Activated CD4-positive, CD25-positive, alpha-beta regulatory T cell treated with anti-CD3 and anti-CD28 coated beads, Interleukin-2, amount 50 U/mL, for 24 hours (primary cell): ENCODE data around the gene KRTAP12-1.

Experiments
- ATAC-seq, 2 donors: fragments of 150-1000 bp; cut with Tn5 transposase; one replicate each; pipeline ENCODE4 v1.10.0; 2021; ENCODE audit warnings: mild to moderate bottlenecking in 1 of 2, moderate library complexity in 1 of 2

Gene KRTAP12-1

DNA sequence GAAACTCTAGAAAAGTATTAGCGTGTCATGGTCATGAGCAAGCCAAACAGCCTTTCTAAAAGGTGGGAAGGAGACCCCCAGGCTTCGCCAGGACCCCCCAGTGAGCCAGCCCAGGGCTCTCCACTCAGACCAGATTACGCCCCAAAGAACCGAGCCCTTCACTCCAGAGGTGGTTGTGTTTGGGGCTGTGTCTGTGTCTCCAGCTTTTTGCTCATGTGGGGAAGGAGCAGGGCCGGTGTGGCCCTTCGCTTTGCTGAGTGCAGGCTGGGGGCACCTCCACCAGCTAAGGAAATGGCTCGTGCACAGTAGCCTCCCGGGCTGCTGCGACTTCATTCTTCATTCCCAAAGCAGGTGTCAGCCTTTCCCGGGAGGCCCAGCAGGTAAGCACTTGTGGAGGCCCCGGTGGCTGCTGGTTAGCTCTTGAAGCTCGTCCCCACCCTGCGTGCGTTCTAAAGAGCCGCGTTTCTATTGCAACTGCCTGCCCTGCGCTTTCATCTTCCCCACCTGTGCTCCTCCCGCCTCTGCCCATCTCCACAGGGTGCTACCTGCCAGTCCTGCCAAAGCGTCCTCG is 28.9 kb upstream of the KRTAP12-1 start:
- ATAC-seq: no peak

DNA sequence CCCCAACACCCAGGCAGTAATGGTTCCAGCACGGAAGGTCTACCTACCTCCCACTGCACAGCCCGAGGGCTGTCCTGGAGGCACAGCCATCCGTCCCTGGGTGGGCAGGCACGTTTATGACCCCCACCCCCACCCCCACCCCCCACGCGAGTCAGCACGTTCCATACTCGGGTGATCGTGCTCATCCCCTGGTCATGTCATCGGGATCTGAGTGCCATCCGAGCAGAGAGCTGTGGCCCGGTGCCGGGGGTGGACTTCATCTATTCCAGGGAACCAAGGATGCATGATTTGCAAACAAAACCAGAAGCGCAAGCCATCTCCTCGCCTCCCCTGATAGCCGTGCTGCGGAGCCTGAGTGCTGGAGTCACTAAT is 28.3 kb upstream of the KRTAP12-1 start:
- ATAC-seq: no peak

DNA sequence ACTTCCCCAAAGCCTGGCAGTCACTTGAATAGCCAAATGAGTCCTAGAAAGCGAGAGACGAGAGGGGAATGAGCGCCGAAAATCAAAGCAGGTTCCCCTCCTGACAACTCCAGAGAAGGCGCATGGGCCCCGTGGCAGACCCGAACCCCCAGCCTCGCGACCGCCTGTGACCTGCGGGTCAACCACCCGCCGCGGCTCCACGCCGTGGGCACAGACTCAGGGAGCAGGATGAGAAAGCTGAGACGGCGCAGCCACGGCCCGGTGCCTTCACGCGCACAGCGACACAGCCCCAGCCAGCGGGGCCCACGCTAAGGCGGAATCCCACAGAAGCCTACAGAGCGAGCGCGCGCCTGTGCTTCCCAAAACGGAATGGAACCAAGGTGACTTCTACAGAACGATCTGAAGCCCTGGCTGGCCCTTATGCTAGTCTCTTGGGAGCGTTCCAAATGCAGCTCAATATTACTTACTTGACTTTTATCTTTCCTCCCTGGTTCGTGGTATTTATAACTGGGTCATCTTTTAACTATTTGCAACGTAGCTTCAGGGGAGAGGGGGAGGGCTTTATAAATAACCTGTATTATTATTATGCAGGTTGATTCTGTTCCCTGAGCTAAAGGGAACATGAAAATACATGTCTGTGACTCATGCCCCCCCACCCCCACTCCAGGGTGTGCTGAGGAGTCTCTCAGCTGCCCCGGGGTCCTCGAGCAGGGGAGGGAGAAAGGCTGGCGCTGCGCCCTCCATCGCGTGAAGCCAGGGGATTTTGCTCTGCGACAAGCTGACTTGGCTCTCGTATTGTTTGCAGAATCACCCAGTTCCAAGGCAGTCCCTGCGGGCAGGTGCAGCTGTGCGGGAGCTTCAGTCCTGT is 27.7 kb upstream of the KRTAP12-1 start:
- ATAC-seq: no peak

DNA sequence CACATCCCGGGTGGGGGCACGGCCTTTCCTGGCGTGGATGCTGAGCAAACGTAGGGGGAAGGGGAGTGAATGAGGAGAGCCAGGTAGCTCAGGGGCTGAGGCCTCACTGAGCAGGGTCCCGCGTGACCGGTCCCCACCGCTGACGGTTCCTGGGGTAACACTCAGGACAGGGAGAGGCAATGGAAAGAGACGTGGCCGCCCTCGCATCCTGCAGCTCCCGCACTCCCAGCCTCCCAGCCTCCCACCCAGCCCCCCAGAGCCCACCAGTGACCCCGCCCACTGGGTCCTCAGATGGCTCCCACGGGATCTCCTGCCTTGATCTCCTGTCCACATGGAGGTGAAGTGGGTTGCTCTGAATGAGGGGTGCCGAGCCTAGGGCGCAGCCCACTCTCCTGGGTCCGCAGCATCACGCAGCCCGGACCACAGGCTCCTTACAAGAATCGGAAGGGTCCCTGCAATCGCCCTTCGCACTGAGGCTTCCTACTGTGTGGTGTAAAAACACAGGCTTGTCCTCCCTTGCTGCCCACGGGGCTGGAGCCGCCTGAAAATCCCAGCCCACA is 27.0 kb upstream of the KRTAP12-1 start:
- no peak for ATAC-seq

DNA sequence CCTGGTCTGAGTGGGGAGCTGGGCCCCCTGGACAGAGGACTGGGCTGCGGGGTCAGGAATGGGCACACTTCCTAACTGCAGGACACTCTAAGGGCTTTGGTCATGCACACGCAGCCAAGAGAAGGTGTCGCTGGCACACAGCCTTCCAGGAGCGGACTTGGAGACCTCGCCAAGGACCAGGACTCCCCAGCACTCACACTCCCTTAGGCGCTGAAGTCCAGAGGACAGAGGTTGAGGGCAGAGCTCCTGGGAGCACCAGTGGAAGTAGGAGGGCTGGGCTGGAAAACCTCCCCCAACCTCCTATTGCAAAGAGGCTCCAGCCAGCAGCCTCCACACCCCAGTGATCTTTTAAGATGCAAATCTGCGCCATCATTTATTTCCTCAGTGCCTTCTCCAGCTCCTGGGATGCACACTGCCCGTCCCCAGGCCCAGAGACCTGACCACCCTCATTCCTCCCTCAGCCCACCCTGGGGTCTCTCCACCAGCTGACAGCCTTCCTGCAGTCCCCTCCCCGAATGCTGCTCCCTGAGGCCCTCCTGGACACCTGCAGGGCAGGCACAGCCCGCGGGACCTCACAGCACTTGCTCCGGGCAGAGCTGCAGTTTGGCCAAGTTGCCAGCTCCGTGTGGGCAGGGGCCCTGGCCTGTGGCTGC is 26.4 kb upstream of the KRTAP12-1 start:
- ATAC-seq: no peak

DNA sequence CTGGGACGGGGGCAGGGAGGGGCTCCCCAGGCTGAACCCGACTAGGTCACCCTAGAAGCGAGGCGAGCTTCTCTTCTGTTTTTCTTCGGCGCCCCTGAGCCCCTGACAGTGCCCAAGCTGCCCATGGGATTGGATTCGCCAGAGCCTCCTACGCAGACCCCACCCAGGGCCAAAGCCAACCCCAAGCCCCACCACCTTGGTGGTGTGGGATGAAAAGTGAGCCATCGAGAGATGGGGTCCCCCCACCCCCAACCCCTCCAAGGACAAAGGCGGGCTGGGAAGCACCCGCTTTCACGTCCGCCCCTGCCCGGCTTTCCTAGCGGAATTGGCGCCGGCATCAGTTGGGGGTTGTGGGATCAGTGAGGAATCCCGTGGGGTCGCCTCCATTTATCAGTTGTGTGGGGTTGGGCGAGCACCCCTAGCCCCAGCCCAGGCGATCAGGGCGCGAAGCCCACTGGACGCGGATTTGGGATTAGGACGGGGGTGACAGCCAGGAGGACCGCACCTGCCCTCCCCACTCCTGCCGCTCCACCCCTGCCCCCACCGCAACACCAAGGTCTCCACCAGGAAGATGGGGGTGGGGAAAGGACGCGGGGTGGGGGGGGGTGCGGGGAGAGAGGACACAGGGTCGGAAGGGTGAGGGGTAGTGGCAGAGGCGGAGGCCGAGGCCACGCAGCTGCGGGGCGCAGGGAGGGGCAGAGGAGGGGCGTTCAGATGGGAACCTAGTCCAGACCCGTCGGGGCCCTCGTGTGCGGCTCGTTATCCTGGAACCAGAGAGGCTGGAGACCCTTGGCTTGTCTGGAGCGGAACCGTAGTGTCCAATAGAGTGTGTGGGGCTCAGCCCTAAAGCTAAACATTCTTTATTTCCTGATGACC is 25.0 kb upstream of the KRTAP12-1 start:
- ATAC-seq: no peak

DNA sequence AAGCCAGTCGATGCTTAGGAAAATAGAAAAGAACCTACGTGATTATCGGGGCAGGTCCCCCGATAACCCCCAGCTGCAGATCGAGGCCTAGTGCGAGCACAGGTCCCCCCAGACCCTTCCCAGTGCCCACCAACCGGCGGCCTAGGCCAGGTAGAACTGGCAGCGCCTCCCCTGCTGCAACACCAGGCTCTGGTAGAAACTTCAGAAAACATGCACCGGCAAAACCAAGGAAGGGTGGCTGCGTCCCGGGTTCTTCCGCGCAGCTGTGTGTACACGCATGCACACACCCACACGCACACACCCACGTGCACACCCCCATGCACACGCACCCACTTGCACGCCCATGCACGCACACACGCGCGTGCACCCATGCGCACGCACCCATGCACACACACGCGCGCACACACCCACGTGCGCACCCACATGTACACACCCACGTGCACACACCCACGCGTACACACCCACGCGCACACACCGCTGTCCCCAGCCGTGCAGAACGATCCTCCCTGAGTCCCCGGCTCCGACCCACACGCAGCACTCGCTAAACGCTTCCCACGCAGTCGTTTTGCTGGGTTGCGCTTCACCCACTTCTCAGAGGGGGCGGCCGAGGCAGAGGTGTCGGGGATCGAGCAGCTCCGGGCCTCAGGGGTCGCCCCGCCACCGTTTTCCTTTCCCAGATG is 24.2 kb upstream of the KRTAP12-1 start:
- ATAC-seq: no peak

DNA sequence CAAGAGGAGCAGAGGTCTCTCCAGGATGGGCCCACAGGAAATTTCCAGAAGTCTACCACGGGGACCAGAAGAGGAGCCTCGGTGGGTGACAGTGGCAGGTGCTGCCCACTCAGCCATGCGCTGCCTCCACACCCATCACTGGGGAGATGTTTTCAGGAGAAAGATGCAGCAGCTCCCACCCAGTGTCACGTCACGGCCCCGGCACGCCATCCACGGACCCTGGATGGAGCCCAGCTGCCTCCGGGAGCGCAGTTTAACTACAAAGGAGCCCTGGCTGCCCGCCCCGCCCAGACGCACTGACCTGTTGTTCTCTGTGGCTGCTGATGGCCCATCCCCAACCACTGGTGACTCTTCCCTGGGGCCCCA is 22.7 kb upstream of the KRTAP12-1 start:
- no peak for ATAC-seq

DNA sequence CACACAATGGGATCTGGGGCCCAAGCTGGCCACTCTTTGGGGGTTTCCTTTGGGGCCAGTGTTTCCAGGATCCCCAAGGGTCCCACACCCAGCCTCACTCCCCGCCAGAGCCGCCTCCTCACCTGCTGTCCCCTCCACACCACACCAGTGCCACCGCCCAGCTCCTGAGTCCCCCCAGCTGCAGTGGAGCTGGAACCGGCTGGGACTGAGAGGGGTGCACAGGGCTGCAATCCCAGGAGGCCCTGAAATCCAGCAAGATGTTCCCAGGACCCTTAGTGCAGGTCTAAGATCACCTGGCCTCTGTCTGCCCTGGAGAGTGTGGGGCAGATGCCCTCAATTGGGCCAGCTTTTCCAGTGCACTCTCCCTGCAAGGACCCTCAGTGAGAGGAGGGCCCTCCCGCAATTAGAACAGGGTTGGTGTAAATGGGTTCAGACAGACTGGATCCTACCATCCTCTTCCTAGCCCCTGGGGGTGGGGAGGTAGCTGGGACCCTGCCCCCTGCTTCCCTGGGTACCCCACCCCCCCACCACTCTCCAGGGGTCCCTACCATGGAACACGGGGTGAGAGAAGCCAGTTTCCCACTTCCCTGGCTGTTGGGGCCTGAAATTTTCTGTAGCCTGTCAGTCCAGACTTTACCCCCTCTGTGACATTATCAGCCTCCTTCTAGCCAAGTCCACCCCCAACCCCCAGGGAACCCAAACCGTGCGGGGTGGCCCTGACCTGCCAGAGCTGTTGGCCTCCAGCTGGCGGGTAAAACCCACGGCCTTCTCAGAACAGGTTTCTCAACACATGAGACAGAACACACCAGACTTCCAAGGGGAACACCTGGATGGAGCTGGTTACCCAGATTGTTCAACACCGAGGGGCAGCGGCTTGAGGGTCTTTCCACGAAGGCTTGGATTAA is 22.0 kb upstream of the KRTAP12-1 start:
- no peak for ATAC-seq

DNA sequence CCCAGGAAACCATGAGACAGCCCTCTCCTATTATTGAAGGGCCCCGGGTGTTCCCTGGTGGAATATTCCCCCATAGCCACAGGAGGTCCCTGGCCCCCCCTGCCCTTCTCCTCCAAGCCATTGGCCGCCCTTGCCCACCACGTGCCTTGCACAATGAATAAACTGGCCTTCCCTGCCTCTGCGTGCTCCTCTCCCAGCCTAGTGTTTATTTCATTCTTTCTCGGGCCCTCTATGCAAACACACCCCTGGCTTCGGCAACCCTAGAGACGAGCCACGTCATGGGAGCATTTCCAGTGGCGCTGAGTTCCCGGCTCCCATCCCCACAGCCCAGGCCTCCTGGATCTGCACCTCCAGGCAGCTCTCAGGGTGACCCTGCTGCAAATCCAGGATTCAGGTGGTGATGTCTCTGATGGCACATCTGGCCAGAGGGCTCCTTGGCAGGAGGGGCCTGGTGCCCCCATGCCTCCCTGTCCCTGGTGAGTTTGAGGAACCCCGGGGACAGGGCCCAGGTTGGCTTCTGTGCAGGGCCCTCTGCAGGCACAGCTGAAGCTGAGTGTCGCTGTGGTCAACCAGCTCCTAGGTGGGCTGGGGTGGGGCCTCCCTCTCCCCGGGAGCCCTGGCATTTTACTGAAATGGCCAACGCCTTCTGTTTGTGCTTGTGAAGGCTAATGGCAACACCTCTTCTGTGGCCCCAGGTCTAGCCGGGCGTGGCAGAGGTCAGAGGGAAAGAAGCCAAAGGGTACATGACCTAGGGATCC is 21.2 kb upstream of the KRTAP12-1 start:
- ATAC-seq: no peak

DNA sequence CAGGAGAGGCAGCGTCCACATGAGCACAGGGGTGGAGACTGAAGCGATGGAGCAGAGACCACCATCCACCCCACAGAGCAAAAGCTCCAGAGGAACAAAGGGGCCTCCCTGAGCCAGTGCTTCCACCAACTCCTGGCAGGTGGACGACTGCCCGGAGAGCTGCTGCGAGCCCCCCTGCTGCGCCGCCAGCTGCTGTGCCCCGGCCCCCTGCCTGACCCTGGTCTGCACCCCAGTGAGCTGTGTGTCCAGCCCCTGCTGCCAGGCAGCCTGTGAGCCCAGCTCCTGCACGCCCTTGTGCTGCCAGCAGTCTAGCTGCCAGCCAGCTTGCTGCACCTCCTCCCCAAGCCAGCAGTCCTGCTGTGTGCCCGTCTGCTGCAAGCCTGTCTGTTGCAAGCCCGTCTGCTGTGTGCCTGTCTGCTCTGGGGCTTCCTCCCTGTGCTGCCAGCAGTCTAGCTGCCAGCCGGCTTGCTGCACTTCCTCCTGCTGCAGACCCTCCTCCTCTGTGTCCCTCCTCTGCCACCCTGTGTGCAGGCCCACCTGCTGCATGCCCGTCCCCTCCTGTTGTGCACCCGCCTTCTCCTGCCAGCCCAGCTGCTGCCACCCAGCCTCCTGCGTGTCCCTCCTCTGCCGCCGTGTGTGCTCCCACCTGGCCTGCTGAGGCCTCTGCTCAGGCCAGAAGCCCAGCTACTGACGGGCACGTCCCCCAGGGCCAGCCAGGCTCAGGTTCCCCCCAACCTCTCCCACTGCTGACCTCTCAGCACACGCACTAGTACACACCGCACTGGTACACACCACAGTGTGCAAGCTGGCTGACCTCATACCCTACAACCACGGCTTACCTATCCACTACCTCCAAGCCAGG is 20.4 kb upstream of the KRTAP12-1 start:
- no peak for ATAC-seq

DNA sequence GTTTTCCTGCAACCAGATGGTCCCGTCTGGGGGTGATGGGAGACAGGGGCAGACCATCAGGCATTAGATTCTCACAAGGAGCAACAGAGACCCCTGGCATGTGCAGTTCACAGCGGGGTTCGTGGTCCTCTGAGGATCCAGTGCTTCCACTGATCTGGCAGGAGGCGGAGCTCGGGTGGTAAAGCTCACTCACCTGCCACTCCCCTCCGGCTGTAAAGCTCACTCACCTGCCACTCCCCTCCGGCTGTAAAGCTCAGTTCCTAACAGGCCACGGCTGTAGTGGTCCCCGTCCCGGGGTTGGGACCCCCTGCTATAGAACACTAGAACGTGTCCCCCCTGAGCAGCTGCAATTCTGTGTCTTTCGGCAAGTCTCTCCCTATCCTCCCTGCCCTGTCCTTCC is 19.6 kb upstream of the KRTAP12-1 start:
- no peak for ATAC-seq

DNA sequence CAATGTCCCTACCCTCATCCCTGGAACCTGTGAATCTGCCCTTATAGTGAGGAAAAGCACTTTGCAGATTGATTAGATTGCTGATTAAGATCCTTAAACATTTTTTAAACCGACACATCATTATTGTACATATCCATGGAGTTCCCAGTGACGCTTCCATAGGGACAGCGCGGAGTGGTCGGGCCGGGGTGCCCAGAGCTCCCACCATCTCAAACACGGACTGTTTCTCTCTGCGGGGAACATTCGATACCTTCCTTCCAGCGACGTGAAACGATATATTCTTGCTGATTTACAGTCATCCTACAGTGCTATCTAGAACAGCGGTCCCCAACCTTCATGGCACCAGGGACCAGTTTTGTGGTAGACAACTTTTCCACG is 19.0 kb upstream of the KRTAP12-1 start:
- ATAC-seq: no peak

DNA sequence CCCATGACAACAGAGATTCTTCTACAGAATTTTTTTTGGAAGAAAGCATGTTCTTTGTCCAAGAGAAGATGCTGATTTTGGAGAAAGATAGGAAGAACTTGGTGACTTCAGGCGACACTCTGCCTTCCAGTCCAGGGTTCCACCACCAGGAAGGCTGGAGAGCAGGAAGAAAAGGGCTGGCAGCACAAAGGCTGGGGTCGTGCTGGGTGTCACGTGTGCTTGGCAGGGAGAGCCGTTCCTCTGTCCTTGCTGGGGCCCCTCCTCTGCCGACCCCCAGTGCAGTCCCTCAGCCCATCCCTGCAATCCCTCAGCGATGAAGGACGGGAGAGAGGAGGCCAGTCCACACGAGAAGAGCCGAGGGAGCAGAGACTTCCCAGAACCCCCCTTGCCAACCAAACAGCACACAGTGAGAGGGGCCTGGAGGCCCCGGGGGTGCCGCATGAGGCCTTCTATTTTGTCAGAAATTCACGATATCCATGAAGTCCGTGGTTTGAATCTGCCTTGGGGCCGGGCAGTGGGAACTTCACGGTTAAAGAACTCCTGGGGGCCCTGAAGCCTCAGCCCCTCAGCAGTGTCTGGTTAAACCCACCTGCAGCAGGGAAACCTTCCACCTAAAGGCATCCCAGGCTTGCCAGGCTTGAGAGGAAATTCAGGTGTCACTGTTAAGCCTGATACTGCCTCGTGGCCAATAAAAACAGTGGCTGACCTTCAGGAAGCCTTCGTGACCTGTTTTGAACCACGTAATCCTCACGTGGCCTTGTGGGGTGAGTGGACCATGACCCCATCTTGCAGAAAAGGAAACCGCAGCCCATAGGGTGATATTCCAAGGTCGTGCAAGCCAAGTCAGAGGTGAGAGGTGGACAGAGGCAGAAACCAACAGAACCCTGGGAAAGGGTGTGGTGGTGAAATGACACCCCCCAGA is 18.4 kb upstream of the KRTAP12-1 start:
- no peak for ATAC-seq

DNA sequence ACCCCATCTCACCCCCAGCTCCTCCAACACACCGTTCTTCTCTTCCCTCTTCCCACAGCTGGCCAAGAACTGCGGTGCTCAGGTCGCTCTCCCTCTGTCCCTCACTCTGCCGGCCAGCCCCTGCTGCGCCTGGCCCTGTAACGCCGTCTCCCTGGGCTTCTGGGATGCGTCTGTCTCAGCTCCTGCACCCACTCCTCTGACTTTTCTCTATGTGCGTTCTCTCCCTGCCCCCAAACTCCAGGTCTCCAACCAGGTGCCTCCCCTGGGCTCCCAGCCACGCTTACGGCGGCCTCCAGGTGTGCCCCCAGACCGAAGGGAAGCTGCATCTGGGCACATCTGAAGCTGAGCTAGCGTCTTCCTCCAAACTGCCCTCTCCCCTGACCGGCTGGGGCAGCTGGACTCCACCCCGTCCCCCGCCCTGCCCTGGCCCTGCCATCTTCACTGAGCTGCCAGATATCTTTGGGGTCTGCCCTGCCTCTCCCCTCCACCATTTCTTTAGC is 17.6 kb upstream of the KRTAP12-1 start:
- no peak for ATAC-seq

DNA sequence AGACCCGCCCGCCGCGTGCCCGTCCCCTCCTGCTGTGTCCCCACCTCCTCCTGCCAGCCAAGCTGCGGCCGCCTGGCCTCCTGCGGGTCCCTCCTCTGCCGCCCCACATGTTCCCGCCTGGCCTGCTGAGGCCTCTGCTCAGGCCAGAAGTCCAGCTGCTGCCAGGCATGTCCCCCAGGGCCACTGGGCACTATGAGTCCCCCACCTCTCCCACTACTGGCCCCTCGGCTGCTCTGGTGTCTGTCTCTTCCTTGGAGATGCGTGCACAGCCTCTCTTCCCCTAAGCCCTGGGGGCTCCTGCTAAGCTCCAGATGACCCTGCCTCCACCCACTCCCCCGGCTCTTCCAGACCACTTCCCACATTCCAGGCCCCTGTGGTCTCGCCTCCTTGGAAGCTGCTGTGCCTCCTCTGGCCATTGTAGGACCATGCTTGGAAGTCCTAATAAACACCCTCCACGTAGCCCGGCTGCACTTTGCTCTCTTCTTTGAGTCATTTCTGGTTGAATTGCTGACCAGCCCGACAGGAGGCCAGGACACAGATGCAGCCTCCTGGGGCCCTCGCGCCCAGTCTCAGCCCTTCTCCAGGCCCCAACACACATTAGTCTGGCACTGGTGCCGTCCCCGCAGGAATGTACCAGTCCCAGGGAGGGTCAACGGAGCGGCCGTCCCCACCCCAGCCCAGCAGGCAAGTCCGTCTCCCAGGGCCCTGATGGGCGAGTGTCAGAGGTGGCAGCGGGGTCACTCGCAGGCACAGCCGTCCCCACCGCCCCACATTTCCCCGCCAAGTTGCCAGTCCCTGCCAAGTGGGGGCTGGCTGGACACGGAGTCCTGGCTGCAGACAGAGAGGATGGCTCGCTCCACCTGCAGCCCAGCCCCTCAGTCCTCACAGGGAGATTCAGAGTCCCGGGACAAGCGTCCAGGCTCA is 16.1 kb upstream of the KRTAP12-1 start:
- no peak for ATAC-seq
